GM21786 (cell line): Measurements from ENCODE around the gene PLCD3.

Experiments used
- ATAC-seq: cut with Tn5 transposase; IDR thresholded peaks from one replicate; pipeline ENCODE4 v1.9.1; 2021; ENCODE audit not compliant: unreplicated experiment

PLCD3 gene, protein sequence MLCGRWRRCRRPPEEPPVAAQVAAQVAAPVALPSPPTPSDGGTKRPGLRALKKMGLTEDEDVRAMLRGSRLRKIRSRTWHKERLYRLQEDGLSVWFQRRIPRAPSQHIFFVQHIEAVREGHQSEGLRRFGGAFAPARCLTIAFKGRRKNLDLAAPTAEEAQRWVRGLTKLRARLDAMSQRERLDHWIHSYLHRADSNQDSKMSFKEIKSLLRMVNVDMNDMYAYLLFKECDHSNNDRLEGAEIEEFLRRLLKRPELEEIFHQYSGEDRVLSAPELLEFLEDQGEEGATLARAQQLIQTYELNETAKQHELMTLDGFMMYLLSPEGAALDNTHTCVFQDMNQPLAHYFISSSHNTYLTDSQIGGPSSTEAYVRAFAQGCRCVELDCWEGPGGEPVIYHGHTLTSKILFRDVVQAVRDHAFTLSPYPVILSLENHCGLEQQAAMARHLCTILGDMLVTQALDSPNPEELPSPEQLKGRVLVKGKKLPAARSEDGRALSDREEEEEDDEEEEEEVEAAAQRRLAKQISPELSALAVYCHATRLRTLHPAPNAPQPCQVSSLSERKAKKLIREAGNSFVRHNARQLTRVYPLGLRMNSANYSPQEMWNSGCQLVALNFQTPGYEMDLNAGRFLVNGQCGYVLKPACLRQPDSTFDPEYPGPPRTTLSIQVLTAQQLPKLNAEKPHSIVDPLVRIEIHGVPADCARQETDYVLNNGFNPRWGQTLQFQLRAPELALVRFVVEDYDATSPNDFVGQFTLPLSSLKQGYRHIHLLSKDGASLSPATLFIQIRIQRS

DNA sequence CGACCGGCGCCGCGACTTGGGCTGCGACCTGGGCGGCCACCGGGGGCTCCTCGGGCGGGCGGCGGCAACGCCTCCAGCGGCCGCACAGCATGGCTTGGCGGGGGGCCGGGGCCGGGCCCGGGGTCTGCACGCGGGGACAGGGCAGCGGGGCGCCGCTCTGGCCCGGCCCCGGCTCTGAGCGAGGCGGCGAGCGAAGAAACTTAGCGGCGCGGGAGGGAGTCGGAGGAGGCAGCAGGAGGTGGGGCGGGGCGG is at the start of gene PLCD3:
PLCD3 (minus strand) TSS at position 196 of the 252 bp plus-strand sequence; CDS start at position 91, 105 bp downstream.
- no peak for ATAC-seq

GRCh38 chr17:45177563-45177962 is 45.2 kb upstream of the PLCD3 start:
- no peak for ATAC-seq

- ATAC-seq = no peak
Observed at GRCh38 chr17:45175759-45176115, 43.4 kb upstream of the PLCD3 start.

GRCh38 chr17:45172541-45173286 is 40.4 kb upstream of the PLCD3 start:
- no peak for ATAC-seq

GRCh38 chr17:45172232-45172540 is 39.9 kb upstream of the PLCD3 start:
- no peak for ATAC-seq

- no peak for ATAC-seq
Observed at GRCh38 chr17:45171338-45172231, 39.3 kb upstream of the PLCD3 start.

- ATAC-seq = no peak
Observed at GRCh38 chr17:45170931-45171337, 38.6 kb upstream of the PLCD3 start.

DNA sequence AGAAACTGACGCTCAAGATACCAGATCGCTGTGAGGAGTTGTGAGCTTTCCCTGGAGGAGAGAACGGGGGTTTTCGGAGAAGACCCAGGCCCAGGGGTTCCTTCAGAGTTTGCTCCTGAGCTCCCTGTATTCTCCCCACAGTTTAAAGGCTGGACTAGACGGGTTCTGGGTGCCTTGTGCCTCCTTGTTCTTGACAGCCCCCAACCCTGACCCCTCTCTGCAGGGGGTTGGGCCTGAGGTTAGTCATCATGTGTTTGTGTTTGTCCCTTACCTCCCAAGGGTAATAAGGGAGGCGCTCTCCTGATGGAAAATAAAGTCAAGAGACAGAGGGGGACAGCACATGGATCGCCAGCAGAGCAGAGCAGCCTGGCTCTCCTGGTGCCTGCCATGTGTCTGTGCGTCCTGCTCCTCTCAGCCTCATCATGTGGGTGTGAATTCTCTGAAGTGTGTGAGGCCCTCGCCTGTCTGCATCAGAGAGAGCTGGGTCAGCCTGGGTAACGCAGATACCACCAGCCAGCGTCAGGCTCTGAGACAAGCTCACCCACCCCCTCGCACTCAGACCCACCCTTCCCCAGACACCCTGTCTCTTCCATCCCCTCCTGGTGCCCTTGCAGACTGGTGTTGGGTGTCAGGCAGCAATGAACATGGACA is 38.1 kb upstream of the PLCD3 start:
- no peak for ATAC-seq

GRCh38 chr17:45168991-45169752 is 36.9 kb upstream of the PLCD3 start:
- no peak for ATAC-seq

DNA sequence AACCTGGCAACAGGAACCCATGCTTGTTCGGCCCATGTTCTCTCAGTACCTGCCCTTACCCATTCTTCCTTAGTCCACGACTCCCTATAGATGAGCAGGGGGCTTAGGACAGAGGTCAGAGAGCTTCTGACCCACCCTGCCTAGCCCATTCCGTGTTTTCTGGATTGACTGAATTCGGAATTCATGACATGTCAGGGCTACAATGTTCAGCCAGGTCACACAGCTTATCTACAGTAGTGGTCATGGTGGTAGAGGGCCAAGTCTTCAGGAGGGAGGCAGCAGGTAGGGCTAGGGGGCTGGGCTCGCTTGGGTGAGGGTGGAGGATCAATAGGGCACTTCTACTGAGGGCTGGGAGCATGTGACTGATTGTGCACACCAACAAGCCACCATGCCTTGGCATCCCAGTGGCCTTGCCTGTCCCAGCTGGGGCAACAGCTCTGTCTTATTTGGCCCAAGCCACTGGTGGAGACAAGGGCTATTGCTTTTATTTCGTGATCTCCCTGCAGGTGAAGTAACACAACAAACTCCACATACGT is 32.5 kb upstream of the PLCD3 start:
- no peak for ATAC-seq

DNA sequence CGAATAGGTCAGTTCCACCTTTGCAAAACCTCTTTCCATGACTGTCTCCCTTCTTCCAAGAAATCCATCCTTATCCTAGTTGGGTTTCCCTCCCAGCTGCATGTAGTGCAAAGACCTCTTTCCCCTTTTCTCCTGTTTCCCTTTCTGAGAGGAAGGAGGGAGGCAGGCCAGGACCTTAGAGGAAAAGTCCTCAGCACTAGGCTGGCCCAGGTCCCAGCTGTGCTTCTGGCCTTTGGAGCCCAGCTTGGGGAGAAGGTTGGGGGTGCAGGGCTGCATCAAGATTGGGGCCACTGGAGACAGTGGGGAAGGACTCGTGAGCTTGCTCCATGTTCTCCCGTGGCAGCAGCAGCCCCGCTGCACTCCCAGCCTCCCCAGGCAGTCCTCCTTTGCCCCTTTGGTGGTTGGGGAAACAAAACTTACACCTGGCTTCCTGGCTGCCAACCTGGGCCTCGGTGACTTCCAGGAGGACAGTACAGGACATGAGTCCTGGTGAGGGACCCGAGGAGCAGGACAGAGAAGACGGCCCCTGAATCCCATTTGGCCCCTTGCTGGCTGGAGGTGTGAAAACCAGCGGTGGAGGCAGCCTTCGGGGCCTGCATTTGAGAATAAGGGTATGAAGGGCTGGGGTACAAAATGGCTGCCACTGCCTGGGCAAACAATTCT is 29.8 kb upstream of the PLCD3 start:
- ATAC-seq = no peak

- peak; percentile 87 for ATAC-seq
Observed at GRCh38 chr17:45161288-45162024, 29.1 kb upstream of the PLCD3 start, which contains the start of gene HEXIM2. Gene HEXIM2, plus strand, starts transcription at chr17:45161875. Its CDS starts 919 bp downstream, at chr17:45162794.

- ATAC-seq = peak; percentile 13
Observed at GRCh38 chr17:45160447-45161287, 28.4 kb upstream of the PLCD3 start.

DNA sequence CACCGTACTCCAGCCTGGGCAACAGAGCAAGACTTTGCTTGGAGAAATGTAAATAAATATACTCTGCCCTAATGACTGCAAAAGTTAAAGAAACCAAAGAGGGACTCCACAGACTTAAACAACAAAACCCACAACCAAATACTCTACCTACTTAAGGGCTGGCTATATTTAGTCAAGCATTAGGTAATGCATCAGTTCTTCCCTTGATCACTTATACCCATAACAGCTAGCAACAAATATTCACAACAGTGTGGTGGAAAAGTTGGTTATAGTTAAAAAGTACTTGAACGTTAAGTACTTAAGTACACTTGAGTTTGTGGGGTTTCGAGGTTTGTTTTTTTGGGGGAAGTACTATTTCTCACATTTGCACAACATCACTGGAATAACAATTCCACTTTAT is 23.9 kb upstream of the PLCD3 start:
- ATAC-seq = no peak

DNA sequence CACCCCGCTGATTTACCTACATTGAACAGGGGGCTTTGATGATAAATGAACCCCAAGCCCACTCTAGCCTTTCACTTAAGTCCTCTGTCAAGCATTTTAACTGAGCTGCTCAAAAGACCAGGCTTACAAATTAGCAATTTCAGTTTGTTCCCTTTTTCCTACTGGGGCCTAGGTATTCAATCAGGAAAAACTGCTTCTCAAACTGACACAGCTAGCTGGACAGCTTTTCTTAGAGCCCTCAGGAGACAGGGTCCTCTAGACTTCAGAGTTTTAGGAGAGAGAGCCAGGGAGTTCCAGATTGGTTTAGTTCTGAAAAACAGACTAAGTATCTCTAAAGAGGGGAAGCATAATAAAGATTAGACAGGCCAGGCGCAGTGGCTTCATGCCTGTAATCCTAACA is 23.2 kb upstream of the PLCD3 start:
- no peak for ATAC-seq

- no peak for ATAC-seq
Observed at GRCh38 chr17:45155029-45155428, 22.7 kb upstream of the PLCD3 start.
